CD4-positive, alpha-beta T cell treated with Interleukin-6 at 100 ng/mL for 8 hours (primary cell): ENCODE measurements around the gene LRRC8D.

ENCODE experiments used
- DNase-seq: peaks from one replicate; pipeline ENCODE4 v3.0.0-alpha.2; 2020; ENCODE audit warnings: mixed read lengths, low spot score

LRRC8D gene

DNA sequence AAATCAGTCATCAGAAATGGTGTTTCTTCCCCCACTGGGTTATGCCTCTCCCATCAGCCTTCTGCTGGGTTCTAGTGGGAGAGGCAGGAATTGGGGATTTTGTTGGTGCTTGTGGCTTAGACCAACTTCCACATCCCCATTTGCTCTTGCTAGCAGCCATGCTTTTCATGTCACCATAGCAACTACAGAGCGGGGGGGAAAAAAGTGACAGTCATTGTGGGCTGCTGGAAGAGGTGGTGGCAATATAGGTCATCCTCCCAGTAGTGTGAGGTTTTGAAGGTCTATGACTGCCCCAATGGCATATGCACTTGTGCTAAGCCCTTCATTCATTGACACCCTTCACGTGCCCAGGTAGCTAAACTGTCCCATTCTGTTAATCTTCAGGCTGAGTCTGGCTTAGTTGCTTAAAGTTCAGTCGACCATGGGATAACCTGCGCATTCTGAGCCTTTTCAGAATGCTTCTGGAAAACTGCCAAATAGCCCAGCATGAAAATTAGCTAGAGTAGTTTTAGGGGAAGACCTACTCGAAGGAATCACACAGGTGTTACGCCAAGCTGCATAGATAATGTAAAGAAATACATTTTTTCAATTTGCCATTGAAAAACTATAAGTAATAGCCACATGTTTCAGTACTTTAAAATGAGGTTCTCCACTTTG is 120.4 kb downstream of the LRRC8D start:
- no peak for DNase-seq

- no peak for DNase-seq
Measured at GRCh38 chr1:89942014-89942413, 121.2 kb downstream of the LRRC8D start.

DNA sequence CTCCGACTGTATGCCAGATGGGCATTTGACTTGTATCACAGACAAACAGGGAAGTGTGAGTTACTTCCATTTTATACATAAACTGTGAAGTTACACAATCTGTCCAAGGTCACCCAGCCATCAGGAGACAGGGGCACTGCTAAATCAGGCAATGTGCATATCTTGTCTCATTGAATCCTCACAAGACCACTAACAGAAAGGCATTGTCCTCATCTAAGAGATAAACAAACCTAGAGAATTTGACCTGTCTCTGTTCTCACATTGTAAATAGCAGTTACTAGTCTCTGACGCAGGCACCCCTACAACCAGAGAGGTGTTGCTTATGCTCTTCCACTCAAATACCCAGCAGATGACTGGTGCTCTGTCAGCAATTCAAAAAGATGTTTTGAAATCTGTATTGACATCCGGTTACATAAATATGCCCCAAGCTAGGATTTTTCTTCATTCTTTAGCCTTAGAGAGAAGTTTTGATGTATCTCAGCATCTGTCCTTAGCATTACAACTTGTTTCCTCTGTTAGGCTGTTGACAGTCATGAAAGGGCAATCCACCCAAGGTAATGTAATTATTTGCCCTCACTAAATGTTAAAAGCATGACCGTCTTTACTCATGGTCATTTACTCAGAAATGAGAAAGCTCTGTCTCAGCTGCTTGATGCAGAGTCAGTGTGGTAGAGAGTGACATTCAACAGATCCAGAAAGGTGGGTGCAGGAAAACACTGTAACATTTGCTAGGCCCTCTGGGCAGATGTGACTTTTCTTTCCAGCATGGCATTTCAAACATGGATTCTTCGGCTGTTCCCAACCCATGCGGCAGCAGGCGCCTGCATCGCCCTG is 122.2 kb downstream of the LRRC8D start:
- DNase-seq: no peak

DNA sequence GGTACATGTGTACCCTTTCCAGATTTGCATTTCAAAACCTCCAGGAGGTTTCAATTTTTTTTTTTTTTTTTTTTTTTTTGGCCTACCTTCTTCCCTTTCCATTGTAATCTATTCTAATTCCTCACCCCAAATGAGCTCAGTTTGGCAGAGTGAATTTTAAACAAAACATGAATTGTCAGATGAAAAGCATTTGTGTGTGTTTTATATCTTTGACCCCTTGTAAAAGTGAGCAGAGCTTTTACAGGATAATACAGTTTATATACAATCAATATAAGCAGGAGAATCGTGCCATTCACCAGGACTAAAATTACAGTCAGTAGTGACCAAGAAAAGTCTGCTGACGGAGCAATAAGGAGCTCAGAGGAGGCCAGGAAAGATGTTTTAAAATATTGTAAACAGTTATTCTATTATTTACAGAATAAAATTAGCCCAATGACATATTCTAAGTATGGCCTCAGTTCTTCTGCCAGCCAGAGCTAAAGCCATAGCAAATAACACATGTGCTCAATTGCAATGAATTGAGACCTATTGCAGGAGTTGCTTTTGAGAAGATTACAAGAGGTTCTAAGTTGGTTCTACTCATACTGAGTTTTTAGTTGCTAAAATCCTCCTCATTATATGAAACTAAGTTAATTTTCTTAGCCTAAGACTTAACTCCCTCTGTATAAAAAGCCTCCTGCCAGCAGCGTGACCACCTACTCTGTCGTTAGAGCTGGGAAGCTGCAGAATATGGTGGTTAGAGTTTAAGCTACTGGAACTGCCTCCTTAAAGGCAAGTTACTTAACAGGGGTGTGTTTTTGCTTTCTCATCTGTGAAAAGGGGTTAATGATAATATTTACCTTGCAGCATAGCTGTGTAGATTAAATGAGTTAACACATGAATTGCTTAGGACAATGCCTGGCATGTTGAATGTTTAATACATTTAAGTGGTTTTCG is 123.3 kb downstream of the LRRC8D start:
- no peak for DNase-seq

DNA sequence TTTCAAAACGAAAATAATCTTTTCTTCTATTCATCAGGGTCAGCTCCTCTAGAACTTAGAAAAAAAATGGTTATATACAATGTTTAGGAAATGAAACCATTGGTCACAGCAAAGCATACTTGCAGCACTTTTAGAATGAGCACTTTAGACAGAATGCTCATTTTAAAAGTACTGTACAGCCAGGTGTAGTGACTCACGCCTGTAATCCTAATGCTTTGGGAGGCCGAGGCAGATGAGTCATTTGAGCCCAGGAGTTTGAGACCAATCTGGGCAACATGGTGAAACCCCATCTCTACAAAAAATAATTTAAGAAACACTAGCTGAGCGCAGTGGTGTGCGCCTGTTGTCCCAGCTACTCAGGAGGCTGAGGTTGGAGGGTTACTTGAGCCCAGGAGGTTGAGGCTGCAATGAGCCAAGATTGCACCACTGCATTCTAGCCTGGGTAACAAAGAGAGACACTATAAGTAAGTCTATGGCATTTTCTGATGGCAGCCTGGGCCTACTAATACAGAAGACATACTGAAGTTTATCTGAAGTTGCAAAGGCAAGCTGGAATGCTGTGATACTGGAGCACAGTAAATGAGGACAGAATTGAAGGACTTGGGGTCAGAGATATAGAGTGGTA is 125.1 kb downstream of the LRRC8D start:
- DNase-seq: no peak

DNA sequence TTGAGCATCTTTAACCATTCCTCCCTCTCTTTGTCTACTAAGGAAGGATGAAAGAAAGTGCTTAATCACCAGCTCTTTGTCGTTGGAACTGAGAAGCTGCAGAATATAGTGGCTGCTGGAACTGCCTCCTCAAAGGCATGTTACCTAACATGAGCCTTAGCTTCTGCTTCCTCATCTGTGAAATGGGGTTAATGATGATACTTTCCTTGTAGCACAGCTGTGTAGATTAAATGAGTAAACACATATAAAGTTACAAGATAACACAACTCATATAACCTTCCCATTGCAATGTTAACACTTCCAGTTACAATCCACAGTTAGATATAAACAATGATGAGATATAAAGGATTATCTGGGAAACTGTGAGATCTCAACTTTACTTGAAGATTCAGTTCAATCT is 125.7 kb downstream of the LRRC8D start:
- no peak for DNase-seq

DNA sequence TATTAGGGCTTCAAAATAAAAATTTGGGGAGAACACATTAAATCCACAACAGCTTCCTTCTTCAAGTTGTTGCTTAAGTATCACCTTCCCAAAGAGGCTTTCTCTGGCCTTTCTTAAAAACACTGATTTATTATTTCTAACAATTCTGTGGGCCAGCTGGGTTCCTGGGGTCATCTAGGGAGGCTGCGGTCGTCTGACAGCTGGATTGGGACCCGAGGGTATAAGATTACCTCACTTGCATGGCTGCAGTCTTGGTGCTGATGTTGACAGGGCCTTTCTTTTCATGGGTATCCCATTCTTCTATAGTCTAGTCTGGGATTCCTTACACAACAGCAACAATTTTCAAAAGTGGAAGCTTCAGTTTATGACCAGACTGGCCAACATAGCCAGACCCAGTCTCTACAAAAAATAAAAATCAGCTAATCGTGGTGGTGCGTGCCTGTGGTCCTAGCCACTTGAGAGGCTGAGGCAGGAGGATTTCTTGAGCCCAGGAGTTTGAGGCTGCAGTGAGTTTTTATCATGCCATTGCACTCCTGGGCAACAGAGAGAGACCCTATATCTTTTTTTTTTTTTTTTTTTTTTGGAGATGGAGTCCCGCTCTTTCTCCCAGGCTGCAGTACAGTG is 128.0 kb downstream of the LRRC8D start:
- DNase-seq: no peak

GRCh38 chr1:89949991-89950624 is 129.3 kb downstream of the LRRC8D start:
- no peak for DNase-seq

GRCh38 chr1:89950703-89951102 is 129.9 kb downstream of the LRRC8D start:
- DNase-seq: no peak

- no peak for DNase-seq
Measured at GRCh38 chr1:89951766-89952604, 131.2 kb downstream of the LRRC8D start.

- DNase-seq: no peak
Measured at GRCh38 chr1:89952605-89953130, 131.8 kb downstream of the LRRC8D start.

GRCh38 chr1:89953131-89953626 is 132.3 kb downstream of the LRRC8D start:
- peak; percentile 26 for DNase-seq

DNA sequence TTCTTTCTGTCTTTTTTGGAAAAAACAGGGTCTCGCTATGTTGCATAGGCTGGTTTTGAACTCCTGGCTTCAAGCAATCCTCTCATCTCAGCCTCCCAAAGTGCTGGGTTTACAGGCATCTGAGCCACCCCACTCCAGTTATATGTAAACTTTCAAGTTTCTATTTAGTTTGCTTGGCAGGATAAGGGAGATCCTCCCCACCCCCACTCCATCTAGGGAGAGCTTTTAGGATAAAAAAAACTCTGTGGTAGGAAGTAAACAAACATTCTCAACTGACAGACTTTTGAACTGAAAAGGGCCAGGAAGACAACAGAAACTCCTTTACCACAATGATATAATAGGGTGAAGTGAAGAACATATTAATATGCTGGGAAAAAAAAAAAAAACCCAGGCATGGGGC is 133.1 kb downstream of the LRRC8D start:
- DNase-seq: no peak

DNA sequence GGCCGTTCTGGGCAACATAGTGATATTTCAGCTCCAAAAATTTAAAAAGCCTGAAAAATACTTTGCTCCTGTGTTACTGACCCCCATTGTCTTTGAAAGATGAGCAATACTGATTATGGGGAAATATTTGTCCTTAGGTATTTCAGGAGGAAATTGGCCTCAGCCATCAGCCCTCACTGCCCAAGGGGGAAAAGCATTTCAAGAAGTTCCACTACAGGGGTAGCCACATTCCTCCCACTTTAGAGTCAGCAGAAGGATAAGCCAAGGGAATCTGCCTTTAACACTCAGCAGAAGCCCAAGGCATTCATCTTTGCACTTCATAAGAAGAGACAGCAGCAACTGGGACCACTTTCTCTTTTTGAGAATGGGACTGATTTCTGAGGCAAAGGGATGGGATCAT is 133.6 kb downstream of the LRRC8D start:
- DNase-seq: no peak

- no peak for DNase-seq
Measured at GRCh38 chr1:89955311-89956205, 134.7 kb downstream of the LRRC8D start.

- DNase-seq: no peak
Measured at GRCh38 chr1:89957107-89957506, 136.3 kb downstream of the LRRC8D start.

- DNase-seq: no peak
Measured at GRCh38 chr1:89958851-89959654, 138.2 kb downstream of the LRRC8D start.

DNA sequence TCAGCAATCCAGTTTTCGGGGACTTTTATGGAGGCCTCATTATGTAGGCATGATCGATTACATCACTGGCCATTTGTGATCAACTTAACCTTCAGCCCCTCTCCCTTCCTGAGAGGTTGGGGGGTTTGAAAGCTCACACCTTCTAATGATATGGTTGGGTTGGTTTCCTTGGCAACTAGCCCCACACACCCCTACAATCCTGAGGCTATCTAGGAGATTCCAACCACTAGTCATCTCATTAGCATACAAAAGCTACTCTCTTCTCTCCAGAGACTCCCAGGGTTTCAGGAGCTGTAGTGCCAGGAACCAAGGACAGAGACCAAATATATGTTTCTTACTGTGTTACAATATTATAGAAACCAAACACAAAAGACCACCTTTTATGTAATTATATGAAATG is 138.9 kb downstream of the LRRC8D start:
- DNase-seq: no peak
